CD4-positive, alpha-beta T cell (primary cell): ENCODE results near the gene ZNF592. TPM values are rescaled to one million over a fixed set of nuclear protein-coding genes. Genes with fewer than 3 reads are reported as not detected.
A peak's percentile ranks its signal among the peaks of the same experiment; 100 is the strongest.

Source experiments
- ATAC-seq: fragments of 200-7000 bp; cut with Tn5 transposase; one replicate; pipeline ENCODE4 v1.10.0; 2022; ENCODE audit warnings: mild to moderate bottlenecking; ENCODE audit not compliant: poor library complexity
- CTCF ChIA-PET: fragments of 350-600 bp; sonication (Branson Sonifier 250); formaldehyde crosslinking; loops from one replicate; lab custom pipeline; 2021; ENCODE audit warnings: antibody characterized with exemption, inconsistent platforms; lab: Charles Lee
- POLR2A ChIA-PET: fragments of 350-600 bp; sonication (Branson Sonifier 250); formaldehyde crosslinking; loops from one replicate; lab custom pipeline; 2021; ENCODE audit warnings: antibody characterized with exemption, inconsistent platforms; lab: Charles Lee
- DNase-seq, 14 experiments: peaks; one replicate each; pipeline ENCODE4 v3.0.0-alpha.2; 2013 to 2020; ENCODE audit warnings: mixed read lengths in 2 of 14
- H3K27ac ChIP-seq, 2 donors: one replicate each; pipeline versions ENCODE4 v1.5.1 to v1.7.0; 2013; ENCODE audit warnings: low read length in 2 of 2, low read depth in 1 of 2, mild to moderate bottlenecking in 1 of 2
- H3K27me3 ChIP-seq, 2 experiments: 1 replicate in 1 of 2; 2 replicates in 1 of 2; pipeline versions ENCODE4 v1.6.1 to v1.7.0; 2013; ENCODE audit warnings: low read length in 2 of 2, control low read depth in 1 of 2, mild to moderate bottlenecking in 1 of 2, moderate library complexity in 1 of 2; ENCODE audit not compliant: insufficient read depth in 2 of 2, control insufficient read depth in 1 of 2
- H3K36me3 ChIP-seq: one replicate; pipeline ENCODE4 v1.6.1; 2013; ENCODE audit warnings: low read length, control low read depth; ENCODE audit not compliant: insufficient read depth
- H3K4me1 ChIP-seq: one replicate; pipeline ENCODE4 v1.6.1; 2013; ENCODE audit warnings: low read length, control low read depth; ENCODE audit not compliant: insufficient read depth
- H3K4me3 ChIP-seq: one replicate; pipeline ENCODE4 v1.5.1; 2013; ENCODE audit warnings: mild to moderate bottlenecking, low read length, moderate library complexity
- H3K9me3 ChIP-seq, 2 experiments: 1 replicate in 1 of 2; 2 replicates in 1 of 2; pipeline versions ENCODE4 v1.6.1 to v1.7.0; 2013; ENCODE audit warnings: low read length in 2 of 2, mild to moderate bottlenecking in 2 of 2, control low read depth in 1 of 2, moderate library complexity in 1 of 2; ENCODE audit not compliant: control insufficient read depth in 1 of 2, insufficient read depth in 1 of 2
- H3K27ac Mint-ChIP-seq: one replicate; pipeline ENCODE4 v1.8.0; 2020; ENCODE audit warnings: mixed read lengths
- H3K27me3 Mint-ChIP-seq: one replicate; pipeline ENCODE4 v1.8.0; 2021; ENCODE audit warnings: mixed read lengths
- H3K36me3 Mint-ChIP-seq: one replicate; pipeline ENCODE4 v1.8.0; 2021; ENCODE audit warnings: low read depth, mixed read lengths
- H3K4me1 Mint-ChIP-seq: one replicate; pipeline ENCODE4 v1.8.0; 2021; ENCODE audit warnings: low read depth, mixed read lengths
- H3K4me3 Mint-ChIP-seq: one replicate; pipeline ENCODE4 v1.8.0; 2020; ENCODE audit warnings: mild to moderate bottlenecking, mixed read lengths
- H3K9me3 Mint-ChIP-seq: one replicate; pipeline ENCODE4 v1.8.0; 2020; ENCODE audit warnings: mixed read lengths
- intact Hi-C, 2 experiments: fragments of 100-400 bp; cut with DNase I in 1 of 2; cut with micrococcal nuclease in 1 of 2; formaldehyde crosslinking; loops; one replicate each; pipeline versions ENCODE4 v1.15.1 to v1.9.0; 2023 to 2025; cut with DNase I, micrococcal nuclease
- total RNA-seq, 174 experiments: library from RNA in 2 of 174; stranded (reverse) in 2 of 174; gene quantifications; one replicate each; pipeline ENCODE4 v1.2.3 and lab custom pipeline; 2021 to 2026
- TF ChIP-seq, protein P1 (sequence below): fragments of 200-600 bp; IDR thresholded peaks from one replicate; pipeline ENCODE4 v1.8.0; 2022; ENCODE audit warnings: antibody characterized with exemption, mild to moderate bottlenecking

The ZNF592 gene
- total RNA-seq, 2 experiments from 2014 or later: 37.5 to 38.2 TPM

DNA sequence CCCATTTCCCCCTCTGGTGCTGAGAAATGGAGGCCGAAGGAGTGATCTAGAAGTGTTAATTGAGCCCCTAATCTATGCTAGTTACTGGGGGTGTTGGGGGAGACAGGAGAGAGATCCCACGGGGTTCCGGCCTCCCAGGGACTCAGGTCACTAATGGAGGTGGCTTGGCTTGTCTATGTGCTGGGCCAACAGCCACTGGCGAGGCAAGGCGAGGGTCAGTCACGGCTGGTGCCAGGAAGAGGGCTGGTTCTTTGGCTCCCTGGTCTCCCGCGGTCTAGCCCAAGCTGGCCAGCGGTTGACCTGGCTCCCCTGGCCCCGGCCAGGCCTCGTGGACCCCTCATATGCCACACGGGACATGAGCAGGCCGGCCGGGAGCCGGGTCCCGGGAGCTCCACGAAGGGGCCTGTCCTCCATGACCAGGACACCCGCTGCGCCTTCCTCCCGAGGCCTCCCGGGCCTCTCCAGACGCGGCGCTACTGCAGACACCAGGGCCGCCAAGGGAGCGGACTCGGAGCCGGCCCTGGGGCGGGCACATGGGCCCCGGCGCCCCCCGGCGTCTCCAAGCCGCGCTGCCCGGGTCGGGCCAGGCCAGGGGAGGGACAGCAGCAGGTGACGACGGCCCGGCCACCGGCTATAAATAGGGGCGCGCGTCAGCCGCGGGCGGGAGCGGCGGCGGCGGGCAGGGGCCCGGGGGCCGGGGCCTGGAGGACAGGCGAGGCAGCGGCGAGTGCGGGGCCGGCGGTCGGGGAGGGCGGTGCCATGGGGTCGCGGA, 68.5 kb downstream of the ZNF592 start, which contains the start of gene ALPK3:
Gene ALPK3, plus strand, starts transcription at position 663 of the 772 bp plus-strand sequence. Its CDS starts 97 bp downstream, at position 760.
- no peak for DNase-seq
- Mint-ChIP-seq H3K9me3 (no peaks in the 10 kb centered on the region), H3K36me3 (no peaks in the 10 kb centered on the region), H3K27me3 (peaks cover 24% of the 10 kb centered on the region), H3K4me3 (peak within 1 kb of the TSS; percentile 56), H3K27ac (no peak within 1 kb of the TSS), H3K4me1 (peaks cover 12% of the 10 kb centered on the region)
- no peak for ATAC-seq
- TF ChIP-seq, protein P1, sequence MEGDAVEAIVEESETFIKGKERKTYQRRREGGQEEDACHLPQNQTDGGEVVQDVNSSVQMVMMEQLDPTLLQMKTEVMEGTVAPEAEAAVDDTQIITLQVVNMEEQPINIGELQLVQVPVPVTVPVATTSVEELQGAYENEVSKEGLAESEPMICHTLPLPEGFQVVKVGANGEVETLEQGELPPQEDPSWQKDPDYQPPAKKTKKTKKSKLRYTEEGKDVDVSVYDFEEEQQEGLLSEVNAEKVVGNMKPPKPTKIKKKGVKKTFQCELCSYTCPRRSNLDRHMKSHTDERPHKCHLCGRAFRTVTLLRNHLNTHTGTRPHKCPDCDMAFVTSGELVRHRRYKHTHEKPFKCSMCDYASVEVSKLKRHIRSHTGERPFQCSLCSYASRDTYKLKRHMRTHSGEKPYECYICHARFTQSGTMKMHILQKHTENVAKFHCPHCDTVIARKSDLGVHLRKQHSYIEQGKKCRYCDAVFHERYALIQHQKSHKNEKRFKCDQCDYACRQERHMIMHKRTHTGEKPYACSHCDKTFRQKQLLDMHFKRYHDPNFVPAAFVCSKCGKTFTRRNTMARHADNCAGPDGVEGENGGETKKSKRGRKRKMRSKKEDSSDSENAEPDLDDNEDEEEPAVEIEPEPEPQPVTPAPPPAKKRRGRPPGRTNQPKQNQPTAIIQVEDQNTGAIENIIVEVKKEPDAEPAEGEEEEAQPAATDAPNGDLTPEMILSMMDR: no peak
- intact Hi-C loops: no loop called here
- ChIA-PET CTCF (no interaction called here), POLR2A (no interaction called here)
- Histone ChIP-seq H3K36me3 (no peaks in the 10 kb centered on the region), H3K27ac (no peak within 1 kb of the TSS), H3K4me1 (peaks cover 11% of the 10 kb centered on the region), H3K4me3 (no peak within 1 kb of the TSS), H3K27me3 (peaks cover 0 to 13% of the 10 kb centered on the region in 2 experiments), H3K9me3 (no peaks in the 10 kb centered on the region)

DNA sequence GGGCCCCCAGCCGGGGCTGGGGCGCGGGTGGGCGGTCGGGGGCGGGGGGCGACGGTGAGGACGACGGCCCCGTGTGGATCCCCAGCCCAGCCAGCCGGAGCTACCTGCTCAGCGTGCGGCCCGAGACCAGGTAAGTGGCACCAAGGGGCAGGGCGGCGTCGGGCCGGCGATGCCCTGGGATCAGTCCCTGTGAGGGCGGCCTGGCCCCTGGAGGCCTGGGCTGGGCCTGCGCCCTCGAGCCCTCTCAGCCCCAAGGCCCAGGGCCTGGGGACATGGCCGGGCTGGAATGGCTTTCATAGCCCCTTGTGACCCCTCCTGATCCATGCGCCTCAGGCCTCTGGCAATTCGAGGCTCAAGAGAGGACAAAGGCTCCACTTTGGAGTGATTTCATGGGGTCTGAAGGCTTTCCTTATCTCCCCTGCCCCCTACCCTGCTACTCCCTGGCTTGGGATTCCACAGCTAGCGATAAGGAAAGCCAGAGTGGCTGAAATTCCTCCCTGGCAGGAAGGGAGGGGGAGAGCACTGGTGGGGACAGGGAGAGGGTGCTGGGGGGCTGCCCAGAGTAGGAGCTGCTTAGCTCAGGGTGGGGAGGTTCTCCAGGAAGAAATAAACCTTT, 69.2 kb downstream of the ZNF592 start:
- Mint-ChIP-seq H3K4me3 (no peak overlapping the region), H3K27ac (no peak overlapping the region), H3K27me3 (peaks cover 24% of the 10 kb centered on the region), H3K9me3 (no peaks in the 10 kb centered on the region), H3K36me3 (no peaks in the 10 kb centered on the region), H3K4me1 (peaks cover 12% of the 10 kb centered on the region)
- intact Hi-C loops: no loop called here
- Histone ChIP-seq H3K27me3 (peaks cover 0 to 13% of the 10 kb centered on the region in 2 experiments), H3K9me3 (no peaks in the 10 kb centered on the region), H3K27ac (no peak overlapping the region), H3K4me3 (no peak overlapping the region), H3K36me3 (no peaks in the 10 kb centered on the region), H3K4me1 (peaks cover 11% of the 10 kb centered on the region)
- TF ChIP-seq, protein P1: no peak
- DNase-seq (no peak), ATAC-seq (no peak)
- ChIA-PET CTCF (no interaction called here), POLR2A (interaction anchor here (0.6 to 0.9 kb wide), 2 partner anchors 19 to 101 kb away, joined by 3 to 4 read pairs; no protein-coding TSS in a partner anchor)

DNA sequence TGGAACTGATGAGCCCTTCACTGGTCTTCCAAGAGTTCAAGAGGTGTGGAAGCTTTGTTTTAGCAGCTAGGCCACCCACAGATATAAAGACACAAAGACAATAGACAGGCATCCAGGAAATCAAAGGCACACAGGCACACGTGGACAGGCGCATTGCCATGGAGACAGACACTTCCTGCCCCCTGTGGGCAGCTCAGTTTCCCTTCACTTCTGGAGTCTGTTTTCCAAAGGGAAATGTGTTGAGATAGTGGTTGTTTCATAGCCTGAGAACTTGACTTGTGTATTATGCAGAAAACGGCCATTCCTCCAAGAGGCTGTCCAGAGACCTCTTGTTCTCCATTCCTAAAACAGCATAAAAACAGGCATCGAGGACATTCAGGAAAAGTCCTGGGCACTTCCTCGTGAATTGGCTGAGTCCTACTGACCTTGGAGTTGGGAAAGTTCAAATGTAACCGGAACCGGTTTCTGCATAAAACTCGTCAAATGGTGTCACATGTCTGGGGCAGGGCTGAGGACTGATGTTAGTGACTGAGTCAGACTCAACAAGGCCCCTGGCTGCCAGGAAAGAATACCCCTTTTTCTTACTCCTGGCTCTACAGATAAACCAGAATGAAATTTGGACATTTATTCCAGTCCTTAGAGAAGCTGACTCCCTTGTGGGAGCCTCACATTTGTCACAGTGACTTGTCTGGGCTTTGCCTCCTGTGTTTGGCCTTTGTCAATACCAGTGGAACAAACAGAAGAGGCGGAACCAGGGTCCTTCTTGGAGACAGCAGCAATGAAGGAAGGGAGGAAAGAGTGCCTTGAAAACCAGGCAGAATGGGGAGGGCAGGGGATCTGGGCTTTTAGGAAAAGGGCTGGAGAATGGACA, 70.1 kb downstream of the ZNF592 start:
- Histone ChIP-seq H3K4me3 (no peak overlapping the region), H3K27ac (no peak overlapping the region), H3K4me1 (peaks cover 11% of the 10 kb centered on the region), H3K27me3 (peaks cover 0 to 13% of the 10 kb centered on the region in 2 experiments), H3K9me3 (no peaks in the 10 kb centered on the region), H3K36me3 (no peaks in the 10 kb centered on the region)
- POLR2A ChIA-PET: interaction anchor here (0.6 to 0.9 kb wide), 2 partner anchors 18 to 102 kb away, joined by 3 to 4 read pairs; no protein-coding TSS in a partner anchor
- ATAC-seq (no peak), DNase-seq (peak in 5 of 14 experiments; percentile 7 to 44 (median 30))
- Mint-ChIP-seq H3K36me3 (no peaks in the 10 kb centered on the region), H3K9me3 (no peaks in the 10 kb centered on the region), H3K27me3 (peaks cover 24% of the 10 kb centered on the region), H3K4me3 (peak overlapping the region; percentile 56), H3K4me1 (peaks cover 12% of the 10 kb centered on the region), H3K27ac (no peak overlapping the region)
- CTCF ChIA-PET: no interaction called here
- TF ChIP-seq, protein P1: no peak
- intact Hi-C loops: no loop called here
